Stimulated activated CD8-positive, alpha-beta memory T cell treated with anti-CD3 and anti-CD28 coated beads, Interleukin-12 subunit alpha, Interleukin-12 subunit beta, amount 100 ng/mL, for 24 hours (primary cell): ENCODE measurements around the gene TTC21B.

Experiments used
- DNase-seq: peaks from one replicate; pipeline ENCODE4 v3.0.0-alpha.2; 2020; ENCODE audit errors: extremely low read depth

TTC21B gene

GRCh38 chr2:165835363-165835762 lies 118.2 kb downstream of the TTC21B start:
- DNase-seq = no peak

GRCh38 chr2:165833156-165833555 lies 120.4 kb downstream of the TTC21B start:
- no peak for DNase-seq

GRCh38 chr2:165827921-165828276 lies 125.7 kb downstream of the TTC21B start:
- DNase-seq = no peak

GRCh38 chr2:165827016-165827920 lies 126.3 kb downstream of the TTC21B start:
- DNase-seq = no peak

- DNase-seq = no peak
Observed at GRCh38 chr2:165825041-165825440, 128.5 kb downstream of the TTC21B start.
